PC-9 (cell line): ENCODE data around the gene ADAMTS15.

Experiments used
- CTCF ChIP-seq: fragments of 200-600 bp; sonication (generic); conservative IDR thresholded peaks from 2 replicates; pipeline ENCODE4 v1.6.1; 2017; ENCODE audit warnings: mixed run types, antibody characterized with exemption, mild to moderate bottlenecking, moderate library complexity
- EZH2 ChIP-seq: fragments of 200-600 bp; sonication (generic); IDR thresholded peaks from 2 replicates; pipeline ENCODE4 v1.8.0; 2017; ENCODE audit warnings: antibody characterized with exemption, low read depth

GRCh38 chr11:130464291-130464812 lies 15.9 kb downstream of the ADAMTS15 start:
- TF ChIP-seq CTCF, result no peak
- TF ChIP-seq EZH2, result no peak
